Measurements from ENCODE around the gene TRPC3.
A peak's percentile ranks its signal among the peaks of the same experiment; 100 is the strongest.

TRPC3 gene

DNA sequence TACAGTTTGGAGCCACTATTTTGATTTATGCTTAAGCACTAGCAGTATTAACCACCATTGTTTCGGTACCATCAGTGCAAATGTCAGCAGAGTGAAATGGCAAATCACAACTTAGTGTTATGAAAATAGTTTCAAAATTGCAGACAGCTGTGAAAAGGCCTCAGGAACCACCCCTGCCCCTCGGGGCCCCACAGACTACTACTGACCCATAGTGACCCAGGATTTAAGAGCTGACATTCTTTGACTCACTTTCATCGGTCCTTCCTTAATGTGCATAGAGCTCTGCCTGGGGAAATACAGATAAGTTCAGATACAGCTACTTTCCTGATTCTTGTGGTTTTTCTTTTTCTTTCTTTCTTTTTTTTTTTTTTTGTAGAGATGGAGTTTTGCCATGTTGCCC is 78.3 kb downstream of the TRPC3 start:
- DNase-seq (ENCODE audit: low read depth), result no peak

DNA sequence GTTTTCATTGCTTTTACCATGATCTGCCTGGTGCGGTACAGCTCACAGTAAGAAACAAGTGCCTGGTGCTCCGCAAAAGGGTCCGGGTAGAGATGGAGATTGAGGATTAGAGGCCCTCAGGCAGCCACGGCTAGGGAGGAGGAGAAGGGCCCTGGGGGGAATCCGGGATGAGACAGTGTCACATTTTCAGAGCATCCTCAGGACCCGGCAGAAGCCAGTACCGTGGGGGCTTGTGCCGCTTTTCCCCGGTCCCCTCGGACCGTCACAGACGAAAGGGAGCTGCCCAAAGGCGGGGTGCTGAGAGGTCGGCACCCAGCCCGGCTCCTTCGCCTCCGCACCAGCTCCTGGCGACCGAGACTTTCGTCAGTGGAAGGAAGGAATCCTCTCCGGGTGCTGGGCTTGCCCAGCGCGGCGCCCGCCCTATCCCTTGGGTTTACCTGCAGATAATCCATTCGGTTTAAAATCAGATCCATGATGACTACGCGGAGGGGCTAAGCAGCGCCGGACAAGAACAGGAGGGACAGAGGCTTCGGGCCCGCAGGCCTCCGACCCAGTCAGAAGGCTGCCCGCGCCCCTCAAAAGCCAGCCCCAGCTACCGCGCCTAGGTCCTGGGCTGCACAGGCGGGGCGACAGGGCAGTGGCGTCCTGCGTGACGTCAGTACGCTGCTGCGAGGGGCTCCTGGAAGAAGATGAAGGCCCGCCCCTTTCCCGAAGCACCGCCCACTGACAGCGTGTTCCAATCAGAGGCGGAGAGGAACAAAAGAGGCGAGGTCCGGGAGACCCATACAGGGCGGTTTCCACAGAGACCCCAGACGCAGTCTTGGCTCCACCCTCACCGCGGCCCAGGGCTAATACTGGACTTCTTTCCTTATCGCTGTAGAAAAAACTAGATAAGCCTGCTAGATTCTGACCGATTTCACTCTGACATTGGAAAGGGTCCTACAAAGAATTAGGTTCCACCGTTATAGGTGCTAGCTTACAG is 81.7 kb downstream of the TRPC3 start, which contains the start of gene BBS7:
BBS7 (minus strand) TSS at position 634 of the 982 bp plus-strand sequence; CDS start at position 473, 161 bp downstream.
- DNase-seq (ENCODE audit: low read depth), result peak; percentile 97

DNA sequence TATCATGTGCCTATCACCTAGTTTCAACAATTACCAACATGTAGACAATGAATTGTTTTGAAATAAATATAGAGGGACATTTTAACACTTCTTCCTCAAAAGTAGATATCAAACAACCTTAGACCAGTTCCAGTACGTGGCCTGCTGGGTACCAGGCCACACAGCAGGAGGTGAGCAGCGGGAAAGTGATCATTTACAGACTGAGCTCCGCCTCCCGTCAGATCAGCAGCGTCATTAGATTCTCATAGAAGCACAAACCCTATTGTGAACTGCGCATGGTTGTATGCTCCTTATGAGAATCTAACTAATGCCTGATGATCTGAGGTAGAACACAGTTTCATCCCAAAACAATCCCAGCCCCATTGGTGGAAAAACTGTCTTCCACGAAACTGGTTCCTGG is 88.1 kb downstream of the TRPC3 start:
- DNase-seq (ENCODE audit: low read depth), result no peak

DNA sequence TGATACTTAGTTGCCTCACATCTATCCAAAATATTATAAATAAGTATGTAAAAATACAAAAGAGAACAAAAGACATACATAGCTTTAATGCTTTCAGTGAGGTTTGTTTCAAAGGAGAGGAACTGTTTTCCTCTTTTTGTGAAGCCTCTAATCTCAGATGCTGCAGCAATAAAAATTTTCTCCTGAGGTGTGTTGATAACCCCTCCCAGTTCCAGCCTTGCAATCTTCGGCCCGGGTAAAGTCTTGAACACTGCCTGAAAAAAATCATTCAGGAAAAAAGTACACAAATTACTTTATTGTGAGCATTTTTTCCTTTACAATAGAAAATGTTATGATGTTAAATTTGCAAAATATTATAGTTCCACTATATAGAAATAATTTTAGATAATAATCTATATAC is 90.4 kb downstream of the TRPC3 start:
- no peak for DNase-seq (ENCODE audit: low read depth)

DNA sequence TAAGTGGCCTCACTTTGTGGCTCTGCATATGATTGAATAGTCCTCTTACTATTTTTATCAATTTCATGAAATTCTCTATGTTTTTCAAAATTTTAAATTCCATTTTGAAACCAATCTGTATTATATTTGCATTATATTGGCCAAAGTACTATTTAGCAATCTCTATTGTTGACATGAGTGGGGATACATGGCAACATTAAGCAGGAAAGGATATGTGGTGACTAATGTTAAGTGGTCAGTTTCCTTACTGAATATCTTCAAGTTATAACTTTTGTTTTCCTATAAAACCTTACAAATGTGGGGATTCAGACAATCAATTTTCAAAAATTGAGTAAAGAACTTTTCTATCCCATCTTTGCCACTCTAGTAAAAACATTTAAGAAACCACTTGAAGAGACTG is 91.7 kb downstream of the TRPC3 start:
- DNase-seq (ENCODE audit: low read depth), result no peak

DNA sequence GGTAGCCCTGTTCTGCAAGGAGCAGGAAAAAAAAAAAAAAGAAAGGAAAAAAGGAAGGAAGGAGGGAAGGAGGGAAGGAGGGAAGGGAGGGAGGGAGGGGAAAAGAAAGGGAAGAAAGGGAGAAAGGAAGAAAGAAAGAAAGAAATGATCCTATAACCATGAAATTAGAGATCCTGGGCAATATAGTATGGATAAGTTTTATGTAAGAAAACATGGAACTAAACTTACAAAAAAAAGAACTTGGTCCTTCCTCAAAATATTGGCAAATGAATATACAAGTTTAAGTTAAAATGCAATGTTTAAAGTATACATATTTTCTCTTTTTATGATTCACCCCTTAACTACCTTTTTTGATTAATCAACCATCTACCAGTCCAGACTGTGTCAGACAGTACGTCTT is 100.5 kb downstream of the TRPC3 start:
- no peak for DNase-seq (ENCODE audit: low read depth)

DNA sequence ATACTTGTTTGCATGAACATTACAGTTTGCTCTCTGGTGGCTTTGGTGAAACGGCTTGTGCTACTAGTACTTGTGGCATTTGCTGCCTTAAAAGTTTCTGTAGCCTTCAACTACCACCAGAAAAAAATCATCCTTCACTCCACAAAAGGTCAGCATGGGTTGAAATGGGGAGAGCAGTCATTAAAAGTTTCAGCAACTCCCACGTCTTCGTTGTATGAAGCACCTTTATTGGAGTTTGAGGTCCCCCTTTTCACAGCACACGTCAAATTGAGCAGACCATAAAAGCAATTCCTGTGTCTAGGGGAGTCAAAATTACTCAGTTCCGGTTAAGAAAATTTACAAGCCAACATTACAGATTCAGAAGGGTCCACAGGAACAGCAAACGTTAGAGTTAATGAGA is 105.2 kb downstream of the TRPC3 start:
- no peak for DNase-seq (ENCODE audit: low read depth)

DNA sequence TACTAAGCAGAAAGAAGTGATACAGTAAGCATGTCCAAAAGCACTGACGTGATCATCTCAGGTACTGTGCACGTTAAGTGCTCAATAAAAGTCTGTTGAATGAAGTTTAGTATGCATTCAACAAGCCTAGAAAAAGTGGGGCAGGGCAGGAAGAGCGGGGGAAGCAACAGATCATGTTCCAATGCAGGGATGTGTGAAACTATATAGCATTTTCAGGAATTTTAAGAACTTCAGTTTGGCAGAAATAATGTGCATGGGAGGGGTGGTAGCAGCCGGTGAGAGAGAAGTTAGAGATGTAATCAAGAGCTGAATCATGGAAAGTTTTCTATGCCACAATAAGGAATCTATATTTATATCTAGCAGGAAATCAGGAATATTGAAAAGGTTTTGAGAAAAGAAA is 109.0 kb downstream of the TRPC3 start:
- no peak for DNase-seq (ENCODE audit: low read depth)

DNA sequence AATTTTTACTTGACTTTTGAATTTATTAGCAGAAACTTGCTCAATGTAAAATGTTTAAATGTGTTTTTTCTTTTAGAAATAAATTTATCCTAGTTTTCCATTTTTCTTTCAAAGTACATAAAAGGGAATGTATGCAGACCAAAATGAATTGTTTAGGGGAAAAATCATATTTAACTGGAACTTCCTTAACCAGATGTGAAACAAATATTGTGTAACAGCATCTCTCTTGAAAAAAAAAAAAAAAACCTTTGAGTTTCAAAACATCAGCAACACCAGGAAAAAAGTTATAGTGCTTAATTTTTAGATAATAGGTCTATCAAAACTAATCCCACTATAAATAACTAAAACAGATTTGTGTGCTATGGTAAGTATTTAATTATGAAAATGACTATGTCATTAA is 113.7 kb downstream of the TRPC3 start:
- DNase-seq (ENCODE audit: low read depth), result no peak

DNA sequence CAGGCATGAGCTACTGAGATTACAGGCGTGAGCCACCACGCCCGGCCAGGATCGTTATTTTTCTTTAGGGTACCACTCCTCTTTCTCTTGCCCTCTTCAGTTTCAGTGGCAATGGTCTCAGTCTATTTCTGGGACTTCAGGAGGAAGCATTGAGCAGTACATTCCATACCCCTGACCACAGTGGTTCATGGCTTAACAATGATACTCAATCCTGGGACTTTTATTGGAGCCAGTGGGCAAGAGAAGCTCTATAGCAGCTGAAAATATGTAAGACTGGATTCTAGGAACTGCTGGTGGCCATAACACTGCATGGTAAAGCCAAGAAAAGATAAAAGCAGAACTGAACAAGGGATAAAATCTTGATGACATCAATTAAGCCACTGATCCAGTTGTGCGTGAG is 122.3 kb downstream of the TRPC3 start:
- no peak for DNase-seq (ENCODE audit: low read depth)

All from stimulated activated CD4-positive, alpha-beta T cell treated with anti-CD3 and anti-CD28 coated beads, Interleukin-2, amount 100 ng/mL, for 4 hours (primary cell).